Measurements from ENCODE around the gene SLIT1. TPM values are rescaled to one million over a fixed set of nuclear protein-coding genes. Genes with fewer than 3 reads are reported as not detected.

The SLIT1 gene
- total RNA-seq, 1 donor from 2014 or later: 3.1 TPM

GRCh38 chr10:97204826-97205679, 19.3 kb upstream of the SLIT1 start:
- ATAC-seq: no peak
- intact Hi-C loops (cut with DNase I): loop anchor here (10.0 kb wide), 1 partner anchor 140 kb away; no protein-coding TSS in a partner anchor

GRCh38 chr10:97203220-97203619, 17.5 kb upstream of the SLIT1 start:
- ATAC-seq (no peak), DNase-seq (ENCODE audit: low spot score) (no peak)
- intact Hi-C loops (cut with DNase I): loop anchor here (10.0 kb wide), 1 partner anchor 138 kb away; no protein-coding TSS in a partner anchor

More at GRCh38 chr10:97204826-97205679, 19.3 kb upstream of the SLIT1 start:
- peak; percentile 47 for DNase-seq (ENCODE audit: low spot score)

GRCh38 chr10:97200616-97201015, 14.9 kb upstream of the SLIT1 start:
- DNase-seq (ENCODE audit: low spot score) (no peak), ATAC-seq (no peak)
- intact Hi-C loops (cut with DNase I): loop anchor here (10.0 kb wide), 1 partner anchor 136 kb away; no protein-coding TSS in a partner anchor

GRCh38 chr10:97199152-97199551, 13.4 kb upstream of the SLIT1 start:
- DNase-seq (ENCODE audit: low spot score) (no peak), ATAC-seq (no peak)
- intact Hi-C loops (cut with DNase I): no loop called here

GRCh38 chr10:97197030-97197500, 11.3 kb upstream of the SLIT1 start:
- DNase-seq (ENCODE audit: low spot score) (no peak), ATAC-seq (peak; percentile 67)
- intact Hi-C loops (cut with DNase I): no loop called here

- intact Hi-C loops (cut with DNase I): no loop called here
- ATAC-seq (peak; percentile 75), DNase-seq (ENCODE audit: low spot score) (no peak)
These were observed 10.7 kb upstream of the SLIT1 start for GRCh38 chr10:97196223-97197029.

- DNase-seq (ENCODE audit: low spot score) (no peak), ATAC-seq (no peak)
- intact Hi-C loops (cut with DNase I): no loop called here
These were observed 10.0 kb upstream of the SLIT1 start for GRCh38 chr10:97195706-97196222.

- DNase-seq (ENCODE audit: low spot score): no peak
- no peak for ATAC-seq
- intact Hi-C loops (cut with DNase I): no loop called here
These were observed 7.2 kb upstream of the SLIT1 start for GRCh38 chr10:97192952-97193435.

- DNase-seq (ENCODE audit: low spot score): no peak
- ATAC-seq: no peak
- intact Hi-C loops (cut with DNase I): no loop called here
These were observed 4.7 kb upstream of the SLIT1 start for GRCh38 chr10:97190450-97190849.

GRCh38 chr10:97188261-97188711, 2.5 kb upstream of the SLIT1 start:
- DNase-seq (ENCODE audit: low spot score) (no peak), ATAC-seq (no peak)
- intact Hi-C loops (cut with DNase I): no loop called here

GRCh38 chr10:97186911-97187310, 1.2 kb upstream of the SLIT1 start:
- intact Hi-C loops (cut with DNase I): no loop called here
- DNase-seq (ENCODE audit: low spot score) (no peak), ATAC-seq (no peak)

- DNase-seq (ENCODE audit: low spot score): no peak
- ATAC-seq: no peak
- intact Hi-C loops (cut with DNase I): no loop called here
These were observed 811 bp downstream of the SLIT1 start for GRCh38 chr10:97184971-97185325.

- intact Hi-C loops (cut with DNase I): no loop called here
- no peak for ATAC-seq
- DNase-seq (ENCODE audit: low spot score): no peak
These were observed 2.4 kb downstream of the SLIT1 start for GRCh38 chr10:97183314-97183713.

- DNase-seq (ENCODE audit: low spot score): no peak
- intact Hi-C loops (cut with DNase I): no loop called here
- ATAC-seq: no peak
These were observed 3.3 kb downstream of the SLIT1 start for GRCh38 chr10:97182288-97182990.

GRCh38 chr10:97180986-97181385, 4.8 kb downstream of the SLIT1 start:
- DNase-seq (ENCODE audit: low spot score): no peak
- ATAC-seq: no peak
- intact Hi-C loops (cut with DNase I): no loop called here

GRCh38 chr10:97180363-97180755, 5.4 kb downstream of the SLIT1 start:
- no peak for DNase-seq (ENCODE audit: low spot score)
- ATAC-seq: no peak
- intact Hi-C loops (cut with DNase I): no loop called here

GRCh38 chr10:97179731-97180362, 5.9 kb downstream of the SLIT1 start:
- intact Hi-C loops (cut with DNase I): no loop called here
- no peak for DNase-seq (ENCODE audit: low spot score)
- ATAC-seq: peak; percentile 13

GRCh38 chr10:97179311-97179710, 6.4 kb downstream of the SLIT1 start:
- DNase-seq (ENCODE audit: low spot score) (no peak), ATAC-seq (peak; percentile 15)
- intact Hi-C loops (cut with DNase I): no loop called here

All from sciatic nerve (tissue), 2 donors.